HCT116 (cell line): ENCODE measurements around the gene TTC38. TPM values are rescaled to one million over a fixed set of nuclear protein-coding genes. Genes with fewer than 3 reads are reported as not detected.

ENCODE experiments used
- ATAC-seq: fragments of 200-7000 bp; cut with Tn5 transposase; 2 replicates; pipeline ENCODE4 v1.9.1; 2020; ENCODE audit warnings: mild to moderate bottlenecking, moderate library complexity
- BruUV-seq: library from RNA; stranded (reverse); fragments of 400-500 nt; replicated peaks from 2 replicates; lab custom pipeline; 2021; lab: Mats Ljungman, UMichigan
- CTCF ChIA-PET: fragments of 300-600 bp; sonication (Branson Sonifier 250); formaldehyde crosslinking; loops from one replicate; lab custom pipeline; 2021; ENCODE audit warnings: antibody characterized with exemption; lab: Charles Lee
- POLR2A ChIA-PET: fragments of 300-600, 350-600 bp; sonication (Branson Sonifier 250); formaldehyde crosslinking; loops from one replicate; lab custom pipeline; 2021; ENCODE audit warnings: antibody characterized with exemption; lab: Charles Lee
- RAD21 ChIA-PET, 2 experiments: fragments of 300-600 bp; sonication (Branson Sonifier 250); formaldehyde crosslinking; loops; one replicate each; lab custom pipeline; 2023; ENCODE audit warnings: low total read pairs in 2 of 2; ENCODE audit not compliant: uncharacterized antibody in 2 of 2, unreplicated experiment in 2 of 2, low non-redundant PET in 1 of 2; lab: Charles Lee
- DNase-seq: peaks from one replicate; pipeline ENCODE4 v3.0.0-alpha.2; 2010; ENCODE audit warnings: low read depth, low spot score
- H2AFZ ChIP-seq: fragments of 200-600 bp; shearing (Covaris generic), sonication (generic); 2 replicates; pipeline ENCODE4 v1.6.1; 2017; ENCODE audit warnings: low read depth, mixed run types, mixed read lengths, antibody characterized with exemption, low read length; ENCODE audit not compliant: poor library complexity, severe bottlenecking
- H3K27ac ChIP-seq: 2 replicates; pipeline ENCODE4 v1.5.1; 2012; ENCODE audit warnings: low read depth, low read length
- H3K27me3 ChIP-seq: fragments of 200-600 bp; sonication (generic); 2 replicates; pipeline ENCODE4 v1.6.1; 2016; ENCODE audit warnings: mixed run types, low read length, mixed read lengths; ENCODE audit not compliant: insufficient read depth
- H3K36me3 ChIP-seq, 2 experiments: fragments of 200-500 bp in 1 of 2; fragments of 200-600 bp in 1 of 2; sonication (Bioruptor generic) in 1 of 2; sonication (generic) in 1 of 2; 2 replicates each; pipeline versions ENCODE4 v1.5.1 to v1.6.1; 2014 to 2016; ENCODE audit warnings: low read length in 2 of 2, inconsistent platforms in 1 of 2, mixed read lengths in 1 of 2, mixed run types in 1 of 2; ENCODE audit not compliant: insufficient read depth in 2 of 2, control insufficient read depth in 1 of 2
- H3K4me1 ChIP-seq, 2 experiments: fragments of 200-600 bp in 1 of 2; sonication (generic) in 1 of 2; 2 replicates each; pipeline versions ENCODE4 v1.5.1 to v1.6.1; 2012 to 2017; ENCODE audit warnings: low read length in 2 of 2, inconsistent platforms in 1 of 2, mild to moderate bottlenecking in 1 of 2, mixed read lengths in 1 of 2, mixed run types in 1 of 2, moderate library complexity in 1 of 2; ENCODE audit not compliant: insufficient read depth in 2 of 2, control insufficient read depth in 1 of 2
- H3K4me2 ChIP-seq: fragments of 200-600 bp; sonication (generic); 2 replicates; pipeline ENCODE4 v1.6.1; 2017; ENCODE audit warnings: mixed run types, low read length, mixed read lengths
- H3K4me3 ChIP-seq, 2 experiments: fragments of 200-600 bp in 1 of 2; sonication (generic) in 1 of 2; replicated peaks in 1 of 2; 2 replicates each; pipeline ENCODE4 v1.5.1; 2011 to 2016; ENCODE audit warnings: low read length in 2 of 2, control low read depth in 1 of 2, low read depth in 1 of 2, mild to moderate bottlenecking in 1 of 2, mixed read lengths in 1 of 2, mixed run types in 1 of 2
- H3K79me2 ChIP-seq: fragments of 200-600 bp; sonication (generic); 2 replicates; pipeline ENCODE4 v1.6.1; 2017; ENCODE audit warnings: mild to moderate bottlenecking, mixed run types, low read length, moderate library complexity, mixed read lengths; ENCODE audit not compliant: insufficient read depth
- H3K9ac ChIP-seq: fragments of 200-600 bp; sonication (generic); 2 replicates; pipeline ENCODE4 v1.6.1; 2016; ENCODE audit warnings: low read length, mixed read lengths
- H3K9me2 ChIP-seq: fragments of 200-600 bp; sonication (generic), shearing (Covaris generic); 2 replicates; pipeline ENCODE4 v1.6.1; 2017; ENCODE audit warnings: mixed run types, mild to moderate bottlenecking, moderate library complexity; ENCODE audit not compliant: insufficient read depth
- H3K9me3 ChIP-seq, 2 experiments: fragments of 200-500 bp in 1 of 2; fragments of 200-600 bp in 1 of 2; sonication (Bioruptor generic) in 1 of 2; sonication (generic) in 1 of 2; 2 replicates each; pipeline ENCODE4 v1.6.1; 2014 to 2017; ENCODE audit warnings: low read length in 2 of 2, mixed read lengths in 2 of 2, inconsistent platforms in 1 of 2, low read depth in 1 of 2, mild to moderate bottlenecking in 1 of 2, mixed run types in 1 of 2, moderate library complexity in 1 of 2; ENCODE audit not compliant: control insufficient read depth in 1 of 2, insufficient read depth in 1 of 2
- H4K20me1 ChIP-seq: fragments of 200-600 bp; sonication (generic), shearing (Covaris generic); 2 replicates; pipeline ENCODE4 v1.6.1; 2017; ENCODE audit warnings: mixed run types, mild to moderate bottlenecking, moderate library complexity; ENCODE audit not compliant: insufficient read depth
- CEBPB ChIP-seq: IDR thresholded peaks from 2 replicates; pipeline ENCODE4 v1.6.1; 2012; ENCODE audit warnings: low read depth
- EGR1 ChIP-seq: IDR thresholded peaks from 2 replicates; pipeline ENCODE4 v1.6.1; 2012; ENCODE audit warnings: low read depth
- EZH2phosphoT487 ChIP-seq: fragments of 200-600 bp; IDR thresholded peaks from 2 replicates; pipeline ENCODE4 v1.6.1; 2018; ENCODE audit warnings: antibody characterized with exemption, borderline replicate concordance
- JUND ChIP-seq: IDR thresholded peaks from 2 replicates; pipeline ENCODE4 v1.6.1; 2012
- POLR2A ChIP-seq: IDR thresholded peaks from 2 replicates; pipeline ENCODE4 v1.7.0; 2011; ENCODE audit warnings: borderline replicate concordance; ENCODE audit not compliant: insufficient read depth, insufficient read length; ENCODE audit errors: extremely low read depth
- POLR2AphosphoS5 ChIP-seq: IDR thresholded peaks from 2 replicates; pipeline ENCODE4 v1.6.1; 2011; ENCODE audit warnings: mild to moderate bottlenecking, low read depth, low read length, moderate library complexity
- RAD21 ChIP-seq: IDR thresholded peaks from 2 replicates; pipeline ENCODE4 v1.6.1; 2012; ENCODE audit warnings: low read depth, mild to moderate bottlenecking
- SIN3A ChIP-seq: IDR thresholded peaks from 2 replicates; pipeline ENCODE4 v1.6.1; 2012; ENCODE audit warnings: low read depth
- YY1 ChIP-seq: IDR thresholded peaks from 2 replicates; pipeline ENCODE4 v1.6.1; 2011; ENCODE audit warnings: low read length, low read depth, moderate library complexity, mild to moderate bottlenecking; ENCODE audit not compliant: insufficient replicate concordance; ENCODE audit errors: extremely low read depth
- ZFX ChIP-seq: fragments of 450-650 bp; IDR thresholded peaks from 2 replicates; pipeline ENCODE4 v1.6.1; 2017
- ZNF274 ChIP-seq: fragments of 200-500 bp; sonication (Bioruptor generic); IDR thresholded peaks from 2 replicates; pipeline ENCODE4 v1.6.1; 2014; ENCODE audit warnings: mild to moderate bottlenecking, low read depth, low read length, inconsistent platforms
- intact Hi-C: fragments of 100-400 bp; cut with micrococcal nuclease; formaldehyde crosslinking; loops from 2 replicates; pipeline ENCODE4 v1.10.0; 2022
- total RNA-seq: library from RNA; stranded (reverse); gene quantifications from one replicate; pipeline ENCODE4 v1.2.1, GENCODE V29; 2021; ENCODE audit not compliant: unreplicated experiment
- TF ChIP-seq, protein P1 (sequence below): IDR thresholded peaks from 2 replicates; pipeline ENCODE4 v1.6.1; 2012
- TF ChIP-seq, protein P2 (sequence below): IDR thresholded peaks from 2 replicates; pipeline ENCODE4 v1.6.1; 2012; ENCODE audit warnings: low read depth
- TF ChIP-seq, protein P3 (sequence below), 3 experiments: fragments of 200-600 bp in 1 of 3; sonication (generic) in 1 of 3; IDR thresholded peaks in 2 of 3; conservative IDR thresholded peaks in 1 of 3; 2 replicates each; pipeline ENCODE4 v1.5.1; 2012 to 2017; ENCODE audit warnings: low read depth in 2 of 3, low read length in 2 of 3, antibody characterized with exemption in 1 of 3, borderline replicate concordance in 1 of 3, control low read depth in 1 of 3, mild to moderate bottlenecking in 1 of 3, mixed read lengths in 1 of 3, mixed run types in 1 of 3, moderate library complexity in 1 of 3; ENCODE audit not compliant: insufficient read depth in 1 of 3
- TF ChIP-seq, protein P4 (sequence below): IDR thresholded peaks from 2 replicates; pipeline ENCODE4 v1.6.1; 2012

TTC38 gene
- total RNA-seq, 1 experiment from 2014 or later = 22.9 TPM

DNA sequence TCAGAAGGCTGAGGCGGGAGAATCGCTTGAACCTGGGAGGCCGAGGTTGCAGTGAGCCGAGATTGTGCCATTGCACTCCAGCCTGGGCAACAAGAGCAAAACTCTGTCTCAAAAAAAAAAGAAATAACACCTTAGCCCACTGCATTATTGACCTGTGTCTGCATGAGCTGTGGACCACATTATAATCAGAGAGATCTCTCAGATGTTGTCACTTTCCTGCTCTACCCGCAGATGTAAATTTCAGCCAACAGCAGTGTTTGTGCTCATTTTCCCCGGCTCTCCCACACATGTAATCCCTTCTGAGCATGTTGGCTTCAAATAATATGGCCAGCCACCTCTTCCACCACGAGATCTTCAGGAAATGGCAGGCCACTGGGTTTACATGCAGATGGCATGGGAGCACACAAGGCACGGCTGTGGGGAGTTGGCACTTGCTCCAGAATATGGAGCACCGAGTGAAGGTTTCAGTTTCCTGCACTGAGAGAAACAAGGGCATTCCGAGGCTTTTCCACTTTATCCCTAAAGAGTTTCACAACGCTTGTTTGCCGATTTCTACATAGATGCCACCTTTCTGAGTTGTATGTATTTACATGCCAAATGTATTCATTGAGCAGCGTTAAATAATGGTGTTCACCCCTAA is 37.4 kb upstream of the TTC38 start (continued):
- TF ChIP-seq, protein P1, sequence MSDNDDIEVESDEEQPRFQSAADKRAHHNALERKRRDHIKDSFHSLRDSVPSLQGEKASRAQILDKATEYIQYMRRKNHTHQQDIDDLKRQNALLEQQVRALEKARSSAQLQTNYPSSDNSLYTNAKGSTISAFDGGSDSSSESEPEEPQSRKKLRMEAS = no peak

DNA sequence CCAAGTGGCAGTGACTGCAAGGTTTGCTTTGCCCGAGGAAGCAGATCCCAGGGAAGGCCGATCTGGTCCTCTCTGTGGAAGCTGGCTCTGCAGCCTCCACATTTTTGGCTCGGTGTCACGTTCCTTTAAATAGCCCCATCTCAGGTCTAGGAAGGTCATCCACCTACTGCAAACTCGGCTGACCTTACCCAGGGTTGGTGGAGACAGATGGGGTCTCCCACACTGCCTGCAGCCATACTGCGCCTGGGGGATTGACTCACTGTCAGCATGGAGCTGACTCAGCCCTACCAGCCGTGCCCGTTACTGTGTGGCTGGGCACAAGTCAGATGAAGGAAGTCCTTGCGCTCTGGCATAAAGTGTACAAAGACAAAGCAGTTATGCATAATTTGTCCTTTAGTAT is 34.6 kb upstream of the TTC38 start:
- H2AFZ ChIP-seq = no peak overlapping the region
- no peak for ATAC-seq
- no peak for TF ChIP-seq YY1
- no peak for TF ChIP-seq EGR1
- no peak for TF ChIP-seq ZFX
- no peak for TF ChIP-seq EZH2phosphoT487
- TF ChIP-seq ZNF274 = no peak
- TF ChIP-seq, protein P2, sequence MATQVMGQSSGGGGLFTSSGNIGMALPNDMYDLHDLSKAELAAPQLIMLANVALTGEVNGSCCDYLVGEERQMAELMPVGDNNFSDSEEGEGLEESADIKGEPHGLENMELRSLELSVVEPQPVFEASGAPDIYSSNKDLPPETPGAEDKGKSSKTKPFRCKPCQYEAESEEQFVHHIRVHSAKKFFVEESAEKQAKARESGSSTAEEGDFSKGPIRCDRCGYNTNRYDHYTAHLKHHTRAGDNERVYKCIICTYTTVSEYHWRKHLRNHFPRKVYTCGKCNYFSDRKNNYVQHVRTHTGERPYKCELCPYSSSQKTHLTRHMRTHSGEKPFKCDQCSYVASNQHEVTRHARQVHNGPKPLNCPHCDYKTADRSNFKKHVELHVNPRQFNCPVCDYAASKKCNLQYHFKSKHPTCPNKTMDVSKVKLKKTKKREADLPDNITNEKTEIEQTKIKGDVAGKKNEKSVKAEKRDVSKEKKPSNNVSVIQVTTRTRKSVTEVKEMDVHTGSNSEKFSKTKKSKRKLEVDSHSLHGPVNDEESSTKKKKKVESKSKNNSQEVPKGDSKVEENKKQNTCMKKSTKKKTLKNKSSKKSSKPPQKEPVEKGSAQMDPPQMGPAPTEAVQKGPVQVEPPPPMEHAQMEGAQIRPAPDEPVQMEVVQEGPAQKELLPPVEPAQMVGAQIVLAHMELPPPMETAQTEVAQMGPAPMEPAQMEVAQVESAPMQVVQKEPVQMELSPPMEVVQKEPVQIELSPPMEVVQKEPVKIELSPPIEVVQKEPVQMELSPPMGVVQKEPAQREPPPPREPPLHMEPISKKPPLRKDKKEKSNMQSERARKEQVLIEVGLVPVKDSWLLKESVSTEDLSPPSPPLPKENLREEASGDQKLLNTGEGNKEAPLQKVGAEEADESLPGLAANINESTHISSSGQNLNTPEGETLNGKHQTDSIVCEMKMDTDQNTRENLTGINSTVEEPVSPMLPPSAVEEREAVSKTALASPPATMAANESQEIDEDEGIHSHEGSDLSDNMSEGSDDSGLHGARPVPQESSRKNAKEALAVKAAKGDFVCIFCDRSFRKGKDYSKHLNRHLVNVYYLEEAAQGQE = no peak
- TF ChIP-seq POLR2A = no peak
- TF ChIP-seq JUND = no peak
- TF ChIP-seq, protein P3, sequence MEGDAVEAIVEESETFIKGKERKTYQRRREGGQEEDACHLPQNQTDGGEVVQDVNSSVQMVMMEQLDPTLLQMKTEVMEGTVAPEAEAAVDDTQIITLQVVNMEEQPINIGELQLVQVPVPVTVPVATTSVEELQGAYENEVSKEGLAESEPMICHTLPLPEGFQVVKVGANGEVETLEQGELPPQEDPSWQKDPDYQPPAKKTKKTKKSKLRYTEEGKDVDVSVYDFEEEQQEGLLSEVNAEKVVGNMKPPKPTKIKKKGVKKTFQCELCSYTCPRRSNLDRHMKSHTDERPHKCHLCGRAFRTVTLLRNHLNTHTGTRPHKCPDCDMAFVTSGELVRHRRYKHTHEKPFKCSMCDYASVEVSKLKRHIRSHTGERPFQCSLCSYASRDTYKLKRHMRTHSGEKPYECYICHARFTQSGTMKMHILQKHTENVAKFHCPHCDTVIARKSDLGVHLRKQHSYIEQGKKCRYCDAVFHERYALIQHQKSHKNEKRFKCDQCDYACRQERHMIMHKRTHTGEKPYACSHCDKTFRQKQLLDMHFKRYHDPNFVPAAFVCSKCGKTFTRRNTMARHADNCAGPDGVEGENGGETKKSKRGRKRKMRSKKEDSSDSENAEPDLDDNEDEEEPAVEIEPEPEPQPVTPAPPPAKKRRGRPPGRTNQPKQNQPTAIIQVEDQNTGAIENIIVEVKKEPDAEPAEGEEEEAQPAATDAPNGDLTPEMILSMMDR (IDR thresholded peaks at IDR 0.05 in 2 of 3, conservative IDR thresholded peaks at IDR 0.05 in 1 of 3; ENCODE audit: borderline replicate concordance in 1 of 3, insufficient read depth in 1 of 3, low read depth in 2 of 3, low read length in 2 of 3) = no peak
- TF ChIP-seq RAD21 = no peak
- TF ChIP-seq POLR2AphosphoS5 = no peak
- no peak for TF ChIP-seq CEBPB
- no peak for TF ChIP-seq SIN3A
- TF ChIP-seq, protein P4, sequence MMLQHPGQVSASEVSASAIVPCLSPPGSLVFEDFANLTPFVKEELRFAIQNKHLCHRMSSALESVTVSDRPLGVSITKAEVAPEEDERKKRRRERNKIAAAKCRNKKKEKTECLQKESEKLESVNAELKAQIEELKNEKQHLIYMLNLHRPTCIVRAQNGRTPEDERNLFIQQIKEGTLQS = no peak
- TF ChIP-seq, all 23 proteins: peak for 0
- no peak for DNase-seq
- Histone ChIP-seq H3K4me3 (no peak overlapping the region), H3K9me2 (no peaks in the 10 kb centered on the region), H3K4me2 (no peak overlapping the region), H3K9me3 (no peaks in the 10 kb centered on the region), H3K9ac (no peak overlapping the region), H3K27me3 (no peaks in the 10 kb centered on the region), H3K79me2 (no peaks in the 10 kb centered on the region), H3K27ac (no peak overlapping the region), H3K4me1 (no peaks in the 10 kb centered on the region), H3K36me3 (no peaks in the 10 kb centered on the region; a peak in 1 of 4 replicates), H4K20me1 (no peaks in the 10 kb centered on the region)
- RAD21 ChIA-PET = no interaction called here
- no TSS peak for BruUV-seq
- POLR2A ChIA-PET = interaction anchor here (0.7 kb wide), 1 partner anchor 11 kb away, joined by 3 read pairs; no protein-coding TSS in a partner anchor
- intact Hi-C loops = no loop called here
- CTCF ChIA-PET = no interaction called here
